HG02623 (cell line): Measurements from ENCODE around the gene TCF12.

Experiments used
- ATAC-seq: cut with Tn5 transposase; IDR thresholded peaks from one replicate; pipeline ENCODE4 v1.9.1; 2021; ENCODE audit warnings: moderate library complexity; ENCODE audit not compliant: unreplicated experiment

Gene TCF12

DNA sequence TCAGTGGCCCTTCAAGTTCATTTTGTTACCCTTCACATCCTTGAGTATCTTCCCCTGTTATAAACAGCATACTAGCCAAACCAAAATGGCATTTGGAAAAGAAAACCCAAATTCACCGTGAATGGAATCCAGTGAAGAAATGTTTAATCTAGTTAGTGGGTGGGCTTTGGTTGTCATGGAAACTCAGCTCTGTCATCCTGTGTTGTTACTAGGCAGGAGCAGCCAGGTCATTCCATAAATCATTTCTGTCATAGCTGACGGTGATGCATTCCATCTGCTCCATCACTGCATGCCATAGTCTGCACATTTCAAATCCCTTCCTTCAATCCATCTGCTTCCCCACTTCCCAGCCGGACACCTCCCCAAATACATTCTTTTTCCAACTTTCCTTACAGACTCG lies 317.4 kb downstream of the TCF12 start:
- no peak for ATAC-seq

GRCh38 chr15:57236561-57237300 lies 318.3 kb downstream of the TCF12 start:
- ATAC-seq: no peak

- ATAC-seq: no peak
Measured at GRCh38 chr15:57237301-57237642, 318.8 kb downstream of the TCF12 start.

- no peak for ATAC-seq
Measured at GRCh38 chr15:57237676-57238075, 319.2 kb downstream of the TCF12 start.

GRCh38 chr15:57245130-57245529 lies 326.7 kb downstream of the TCF12 start:
- no peak for ATAC-seq

DNA sequence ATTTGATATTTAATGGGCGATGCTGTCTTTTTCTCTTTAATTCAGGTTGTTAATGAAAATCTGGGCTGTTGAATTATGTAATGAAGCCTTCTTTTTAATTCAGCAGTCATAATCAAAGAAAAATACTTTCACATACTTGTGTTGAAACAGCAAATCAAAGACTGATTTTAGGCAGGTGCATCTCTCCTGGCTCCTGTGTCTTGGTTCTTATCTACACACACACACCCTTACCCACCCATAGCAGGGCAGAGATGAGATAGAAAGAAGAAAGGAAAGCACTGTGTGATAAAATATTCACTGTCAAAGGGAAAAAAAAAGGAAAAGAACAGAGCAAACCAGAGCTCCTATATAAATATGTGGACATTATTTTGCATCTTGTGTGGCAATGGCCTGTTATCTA lies 327.3 kb downstream of the TCF12 start:
- ATAC-seq: no peak

- ATAC-seq: no peak
Measured at GRCh38 chr15:57248074-57248473, 329.6 kb downstream of the TCF12 start.

- no peak for ATAC-seq
Measured at GRCh38 chr15:57251308-57251707, 332.9 kb downstream of the TCF12 start.

GRCh38 chr15:57251941-57252340 lies 333.5 kb downstream of the TCF12 start:
- ATAC-seq: no peak

DNA sequence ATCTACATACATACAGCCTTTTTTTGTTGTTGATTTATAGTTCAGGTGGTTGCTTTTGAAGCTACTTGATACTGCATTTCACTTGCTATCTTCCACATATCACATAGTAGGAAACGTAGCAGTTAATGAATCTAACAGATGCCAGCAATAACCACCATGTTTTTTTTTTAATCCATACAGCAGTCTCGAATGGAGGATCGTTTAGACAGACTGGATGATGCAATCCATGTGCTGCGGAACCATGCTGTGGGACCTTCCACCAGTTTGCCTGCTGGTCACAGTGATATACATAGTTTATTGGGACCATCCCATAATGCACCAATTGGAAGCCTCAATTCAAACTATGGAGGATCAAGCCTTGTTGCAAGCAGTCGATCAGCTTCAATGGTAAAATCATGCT lies 334.6 kb downstream of the TCF12 start:
- ATAC-seq: no peak

DNA sequence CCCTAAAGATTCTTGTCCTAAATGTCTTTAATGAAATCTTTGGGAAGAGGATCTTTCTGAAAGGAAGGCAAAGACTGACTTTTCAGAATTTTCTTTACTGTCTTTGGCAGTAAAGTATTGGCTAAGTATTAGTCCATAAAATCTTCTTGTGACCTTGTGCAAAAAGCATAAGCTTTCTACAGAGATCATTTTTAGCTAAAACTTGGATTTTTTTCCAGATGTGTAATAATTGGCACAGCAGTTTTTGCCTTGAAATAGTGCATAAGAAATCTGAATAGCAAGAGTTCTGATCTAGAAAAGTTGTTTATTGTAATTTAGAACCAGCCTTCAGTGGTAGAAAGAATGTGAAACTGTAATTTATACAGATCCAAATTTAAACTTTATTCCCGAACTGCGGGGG lies 335.1 kb downstream of the TCF12 start:
- no peak for ATAC-seq

DNA sequence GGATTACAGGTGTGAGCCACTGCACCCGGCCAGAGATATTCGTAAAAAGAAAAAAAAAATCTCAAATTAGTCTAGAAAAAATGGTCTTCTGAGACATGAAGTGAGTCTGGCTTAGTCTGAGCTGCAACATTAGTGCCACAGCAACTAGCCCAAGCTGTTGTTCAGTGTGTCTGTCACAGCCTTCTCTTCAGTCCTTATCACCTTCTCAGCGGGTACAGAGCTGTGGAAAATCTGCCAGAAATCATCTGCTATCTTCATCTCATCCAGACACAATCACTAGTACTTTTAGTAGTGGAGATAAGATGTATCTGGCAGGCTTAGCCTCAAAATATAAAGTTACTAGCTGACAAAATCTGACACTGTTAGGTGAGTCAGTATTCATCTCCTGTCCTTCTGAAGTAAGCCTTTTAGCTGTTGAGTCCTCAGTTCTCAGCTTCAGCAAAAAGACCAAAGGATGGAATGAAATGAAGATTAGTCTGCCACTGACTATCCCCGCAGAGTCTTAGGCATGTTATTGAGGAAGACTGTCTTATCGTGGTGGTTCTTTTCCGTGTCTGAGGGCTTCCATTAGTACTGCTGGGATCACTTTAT lies 337.4 kb downstream of the TCF12 start:
- ATAC-seq: no peak

DNA sequence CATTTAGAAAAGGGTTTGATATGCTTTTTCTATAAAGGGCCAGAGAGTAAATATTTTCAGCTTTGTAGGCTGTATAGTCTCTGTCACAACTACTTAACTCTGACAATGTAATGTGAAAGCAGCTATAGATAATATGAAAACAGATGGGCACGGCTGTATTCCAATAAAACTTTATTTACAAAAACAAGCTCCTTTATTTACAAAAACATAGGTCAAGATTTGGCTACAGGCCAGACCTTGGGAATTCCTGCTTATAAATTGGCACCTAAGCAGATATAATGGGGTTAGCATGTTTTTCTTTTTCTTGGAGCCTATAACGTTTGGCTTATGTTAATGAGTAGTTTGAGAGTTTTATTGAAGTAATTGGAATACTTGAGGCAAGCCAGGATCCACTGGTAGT lies 338.5 kb downstream of the TCF12 start:
- no peak for ATAC-seq

DNA sequence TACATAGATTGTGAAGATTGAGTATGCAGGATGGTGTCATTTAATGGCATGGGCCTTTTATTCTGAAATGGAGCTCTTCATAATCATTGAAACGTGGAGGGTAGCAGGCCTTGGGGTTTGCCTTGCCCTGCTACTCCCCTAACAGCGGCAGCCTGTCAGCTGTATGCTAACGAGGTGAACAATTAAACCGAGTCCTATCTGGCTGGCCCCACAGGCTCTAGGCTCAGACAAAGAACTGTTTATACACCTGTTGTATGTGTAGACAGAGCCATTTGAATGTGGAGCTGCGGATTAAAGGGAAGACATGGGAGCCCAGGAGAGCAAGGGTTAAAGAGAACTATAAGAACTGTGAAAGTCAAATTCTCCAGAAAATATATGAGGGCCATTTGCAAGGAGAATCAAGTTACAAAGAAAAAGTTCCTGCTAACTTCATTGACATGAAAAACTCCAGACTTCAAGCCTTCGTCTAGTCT lies 341.2 kb downstream of the TCF12 start:
- no peak for ATAC-seq

GRCh38 chr15:57263520-57263919 lies 345.1 kb downstream of the TCF12 start:
- no peak for ATAC-seq

- no peak for ATAC-seq
Measured at GRCh38 chr15:57272771-57273357, 354.4 kb downstream of the TCF12 start.

- no peak for ATAC-seq
Measured at GRCh38 chr15:57273402-57273801, 355.0 kb downstream of the TCF12 start.

DNA sequence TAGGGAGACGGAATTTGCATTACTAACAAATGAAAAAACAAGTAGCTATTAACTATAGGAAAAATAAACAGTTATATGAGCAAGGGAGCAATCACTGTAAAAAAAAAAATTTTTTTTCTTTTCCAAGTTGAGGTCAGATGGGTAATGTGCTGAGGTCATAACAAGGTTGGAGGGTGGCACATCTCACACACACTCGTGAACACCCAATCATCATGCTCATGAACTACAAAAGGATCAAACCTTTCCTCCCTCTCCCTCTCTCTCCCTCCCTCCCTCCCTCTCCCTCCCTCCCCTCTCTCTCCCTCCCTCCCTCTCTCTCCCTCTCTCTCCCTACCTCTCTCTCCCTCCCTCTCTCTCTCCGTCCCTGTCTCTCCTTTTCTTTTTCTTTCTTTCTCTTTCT lies 360.0 kb downstream of the TCF12 start:
- no peak for ATAC-seq

- ATAC-seq: no peak
Measured at GRCh38 chr15:57280464-57280863, 362.0 kb downstream of the TCF12 start.

DNA sequence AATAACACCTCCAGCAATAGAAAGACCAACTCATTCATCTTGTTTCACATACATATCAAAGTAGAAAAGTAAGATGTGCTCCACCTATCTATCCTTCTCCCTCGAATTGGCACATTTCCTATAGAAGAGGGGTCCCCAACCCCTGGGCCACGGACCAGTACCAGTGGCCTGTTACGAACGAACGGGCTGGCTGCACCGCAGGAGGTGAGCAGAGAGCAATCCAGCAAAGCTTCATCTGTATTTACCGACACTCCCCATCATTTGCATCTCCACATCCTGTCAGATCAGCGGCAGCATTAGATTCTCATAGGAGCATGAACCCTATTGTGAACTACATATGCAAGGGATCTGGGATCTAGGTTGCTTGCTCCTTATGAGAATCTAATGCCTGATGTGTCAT lies 362.9 kb downstream of the TCF12 start:
- peak; percentile 39 for ATAC-seq

GRCh38 chr15:57282686-57283085 lies 364.2 kb downstream of the TCF12 start:
- no peak for ATAC-seq

- ATAC-seq: no peak
Measured at GRCh38 chr15:57283774-57284503, 365.5 kb downstream of the TCF12 start.
